Neutrophil (primary cell): ENCODE results near the gene NELFA.
"Not testable (repeated sequence)": the region's sequence is repeated elsewhere in the genome, so short reads cannot be mapped to it uniquely, and the experiment has no call there.

Experiments
- H3K27ac ChIP-seq: fragments of 200-600 bp; sonication (generic); 2 replicates; pipeline ENCODE4 v1.5.1; 2016; ENCODE audit warnings: mild to moderate bottlenecking, moderate library complexity
- H3K27me3 ChIP-seq: fragments of 200-600 bp; sonication (generic); 2 replicates; pipeline ENCODE4 v1.6.0; 2016; ENCODE audit warnings: mild to moderate bottlenecking
- H3K36me3 ChIP-seq: fragments of 200-600 bp; sonication (generic); 2 replicates; pipeline ENCODE4 v1.5.1; 2017
- H3K4me1 ChIP-seq, 2 experiments: fragments of 200-600 bp in 1 of 2; sonication (generic) in 1 of 2; 1 replicate in 1 of 2; 2 replicates in 1 of 2; pipeline versions ENCODE4 v1.5.1 to v1.6.1; 2013 to 2016; ENCODE audit warnings: low read depth in 1 of 2, low read length in 1 of 2, mild to moderate bottlenecking in 1 of 2, moderate library complexity in 1 of 2; ENCODE audit not compliant: control insufficient read depth in 1 of 2, insufficient read depth in 1 of 2
- H3K4me3 ChIP-seq, 2 experiments: fragments of 200-600 bp in 1 of 2; sonication (generic) in 1 of 2; 1 replicate in 1 of 2; 2 replicates in 1 of 2; pipeline ENCODE4 v1.5.1; 2013 to 2016; ENCODE audit warnings: low read depth in 1 of 2, low read length in 1 of 2, mild to moderate bottlenecking in 1 of 2, moderate library complexity in 1 of 2
- H3K9me3 ChIP-seq: fragments of 200-600 bp; sonication (generic); 2 replicates; pipeline ENCODE4 v1.5.1; 2016
- CTCF ChIP-seq: fragments of 200-600 bp; sonication (generic); IDR thresholded peaks from 2 replicates; pipeline ENCODE4 v1.5.1; 2016; ENCODE audit warnings: antibody characterized with exemption

NELFA gene

GRCh38 chr4:2006367-2006766 lies 2.4 kb downstream of the NELFA start:
- TF ChIP-seq CTCF: no peak
- no peaks in the 10 kb centered on the region for H3K27me3 ChIP-seq
- peaks cover 3% of the 10 kb centered on the region for H3K36me3 ChIP-seq

GRCh38 chr4:2003361-2003760 lies 5.4 kb downstream of the NELFA start:
- H3K36me3 ChIP-seq, H3K27me3 ChIP-seq, H3K9me3 ChIP-seq, H3K27ac ChIP-seq, H3K4me3 ChIP-seq: not testable (repeated sequence)
- H3K4me1 ChIP-seq: peaks cover 7 to 13% of the 10 kb centered on the region in 2 experiments

More at GRCh38 chr4:2006367-2006766, 2.4 kb downstream of the NELFA start:
- Histone ChIP-seq H3K4me3 (no peak overlapping the region), H3K4me1 (peaks cover 27 to 35% of the 10 kb centered on the region in 2 experiments), H3K9me3 (no peaks in the 10 kb centered on the region), H3K27ac (no peak overlapping the region)

- H3K36me3 ChIP-seq, H3K9me3 ChIP-seq, H3K27ac ChIP-seq, H3K4me3 ChIP-seq, H3K4me1 ChIP-seq, H3K27me3 ChIP-seq: not testable (repeated sequence)
Measured at GRCh38 chr4:1999308-1999707, 9.5 kb downstream of the NELFA start.

- Histone ChIP-seq H3K36me3 (no peaks in the 10 kb centered on the region), H3K27me3 (no peaks in the 10 kb centered on the region), H3K27ac (no peak overlapping the region), H3K4me1 (no peaks in the 10 kb centered on the region), H3K4me3 (no peak overlapping the region), H3K9me3 (peaks cover 8% of the 10 kb centered on the region)
- no peak for TF ChIP-seq CTCF
Measured at GRCh38 chr4:1998296-1998695, 10.5 kb downstream of the NELFA start.

- H3K9me3 ChIP-seq: peaks cover 8% of the 10 kb centered on the region
- no peak overlapping the region for H3K4me3 ChIP-seq
- H3K36me3 ChIP-seq: no peaks in the 10 kb centered on the region
- no peak for TF ChIP-seq CTCF
- no peaks in the 10 kb centered on the region for H3K4me1 ChIP-seq
- H3K27me3 ChIP-seq: no peaks in the 10 kb centered on the region
- H3K27ac ChIP-seq: no peak overlapping the region
Measured at GRCh38 chr4:1997712-1998111, 11.1 kb downstream of the NELFA start.

GRCh38 chr4:1996866-1997611 lies 11.7 kb downstream of the NELFA start:
- Histone ChIP-seq H3K36me3 (peaks cover 2% of the 10 kb centered on the region), H3K27me3 (no peaks in the 10 kb centered on the region), H3K9me3 (peaks cover 8% of the 10 kb centered on the region), H3K4me3 (no peak overlapping the region), H3K27ac (no peak overlapping the region), H3K4me1 (no peaks in the 10 kb centered on the region)
- TF ChIP-seq CTCF: no peak
